ENCODE data around the gene UCN3. TPM values are rescaled to one million over a fixed set of nuclear protein-coding genes. Genes with fewer than 3 reads are reported as not detected.

The UCN3 gene
- total RNA-seq, 1 experiment from 2014 or later: not detected

DNA sequence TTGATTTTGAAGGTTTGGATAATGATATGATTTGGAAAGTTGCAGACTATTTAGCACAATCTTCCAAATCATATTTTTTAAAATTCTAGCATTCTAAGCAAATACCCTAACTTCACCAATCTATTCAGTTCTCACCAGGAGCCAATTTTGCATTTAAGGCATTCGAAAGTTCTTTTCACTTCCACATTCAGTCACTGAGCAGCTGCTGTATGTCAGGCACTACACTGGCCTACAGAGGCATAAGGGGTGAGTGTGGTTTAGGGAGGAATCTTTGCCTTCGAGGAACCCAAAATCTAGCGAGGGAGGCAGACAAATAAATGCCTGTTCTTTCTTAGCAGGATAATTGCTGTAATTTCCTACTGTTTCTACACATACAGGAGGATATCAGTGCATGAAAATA lies 10.7 kb upstream of the UCN3 start:
- Histone ChIP-seq H3K27me3 (ENCODE audit: insufficient read depth, low read length) (no peaks in the 10 kb centered on the region), H3K9ac (ENCODE audit: extremely low read depth, insufficient read length, low read length) (no peak overlapping the region), H3K27ac (ENCODE audit: insufficient read length, low read depth, low read length) (no peak overlapping the region), H2BK15ac (ENCODE audit: low read depth, low read length) (no peak overlapping the region), H2BK20ac (ENCODE audit: low read depth, low read length, poor library complexity, severe bottlenecking) (no peak overlapping the region), H2AFZ (ENCODE audit: low read length) (no peak overlapping the region), H3K79me2 (ENCODE audit: insufficient read depth, low read length) (no peaks in the 10 kb centered on the region), H3K23ac (ENCODE audit: insufficient read length, low read depth, low read length) (no peak overlapping the region), H4K5ac (ENCODE audit: insufficient read length, low read depth, low read length) (no peak overlapping the region), H3K4me2 (ENCODE audit: insufficient read depth, insufficient read length, low read length) (no peak overlapping the region), H4K8ac (replicated peaks; ENCODE audit: insufficient read length, low read depth, low read length) (no peak overlapping the region), H3K23me2 (ENCODE audit: insufficient read length, low read depth, low read length, poor library complexity, severe bottlenecking) (no peaks in the 10 kb centered on the region), H2BK12ac (ENCODE audit: insufficient read length, low read depth, low read length) (no peak overlapping the region), H3K56ac (ENCODE audit: insufficient read length, low read depth, low read length) (no peak overlapping the region), H2AK5ac (ENCODE audit: insufficient read length, low read length) (no peak overlapping the region), H3K18ac (ENCODE audit: insufficient read length, low read depth, low read length) (no peak overlapping the region), H3T11ph (ENCODE audit: low read length) (no peak overlapping the region), H4K91ac (ENCODE audit: insufficient read length, low read depth, low read length) (no peak overlapping the region), H2BK120ac (ENCODE audit: low read depth, low read length, poor library complexity, severe bottlenecking) (no peak overlapping the region), H3K79me1 (ENCODE audit: insufficient read depth, low read depth, low read length, poor library complexity, severe bottlenecking) (no peaks in the 10 kb centered on the region), H4K20me1 (ENCODE audit: control insufficient read depth, insufficient read depth, insufficient read length) (no peaks in the 10 kb centered on the region), H3K4me1 (ENCODE audit: insufficient read depth, low read length) (no peaks in the 10 kb centered on the region; the same call in 1 of the 2 replicates), H2BK5ac (ENCODE audit: insufficient read length, low read length) (no peak overlapping the region), H3K9me3 (ENCODE audit: control insufficient read depth, low read depth, low read length) (no peaks in the 10 kb centered on the region), H3K4ac (ENCODE audit: low read depth, low read length) (no peak overlapping the region), H3K14ac (ENCODE audit: insufficient read depth, low read length) (no peak overlapping the region)
- Mint-ChIP-seq H3K4me1 (no peaks in the 10 kb centered on the region), H3K27ac (no peak overlapping the region), H3K36me3 (ENCODE audit: insufficient read depth in 1 of 3, low read depth in 3 of 3) (no peaks in the 10 kb centered on the region), H3K27me3 (ENCODE audit: low read depth) (no peaks in the 10 kb centered on the region; the same call in 1 of the 2 replicates), H3K9me3 (peaks cover 3 to 34% of the 10 kb centered on the region in 2 experiments), H3K4me3 (no peak overlapping the region)
- WGBS (ENCODE audit: extremely low coverage, insufficient read length, low lambda C conversion rate): no CpG with 5 or more reads among the region's 3 CpGs
- TF ChIP-seq CTCF (conservative IDR thresholded peaks at IDR 0.05): no peak
- DNase-seq: no peak

Measured in H9 (cell line).